Heart right ventricle (tissue), 16 donors: Measurements from ENCODE around the gene LAMA2. TPM values are rescaled to one million over a fixed set of nuclear protein-coding genes. Genes with fewer than 3 reads are reported as not detected.

ENCODE experiments used
- ATAC-seq, 8 donors: fragments of 200-7000 bp; cut with Tn5 transposase; one replicate each; pipeline ENCODE4 v1.9.1; 2020; ENCODE audit warnings: mild to moderate bottlenecking in 8 of 8, moderate library complexity in 8 of 8, moderate number of reproducible peaks in 1 of 8
- DNase-seq, 2 donors: peaks; one replicate each; pipeline ENCODE4 v3.0.0-alpha.2; 2020
- H3K27ac ChIP-seq, 10 donors: fragments of 200-600 bp; sonication (generic) in 2 of 10; one replicate each; pipeline versions ENCODE4 v1.5.0 to v1.8.0; 2020 to 2022; ENCODE audit warnings: mild to moderate bottlenecking in 3 of 10
- H3K27me3 ChIP-seq, 7 donors: fragments of 200-600 bp; one replicate each; pipeline ENCODE4 v1.8.0; 2021 to 2022; ENCODE audit warnings: mild to moderate bottlenecking in 2 of 7
- H3K36me3 ChIP-seq, 9 donors: fragments of 200-600 bp; sonication (generic) in 1 of 9; one replicate each; pipeline versions ENCODE4 v1.5.0 to v1.8.0; 2020 to 2022; ENCODE audit warnings: mild to moderate bottlenecking in 2 of 9
- H3K4me1 ChIP-seq, 9 donors: fragments of 200-600 bp; sonication (generic) in 1 of 9; one replicate each; pipeline versions ENCODE4 v1.5.0 to v1.8.0; 2020 to 2022; ENCODE audit warnings: mild to moderate bottlenecking in 4 of 9
- H3K4me3 ChIP-seq, 10 donors: fragments of 200-600 bp; sonication (generic) in 2 of 10; one replicate each; pipeline versions ENCODE4 v1.5.0 to v1.8.0; 2020 to 2022; ENCODE audit warnings: mild to moderate bottlenecking in 7 of 10, moderate library complexity in 2 of 10
- H3K9me3 ChIP-seq, 11 donors: fragments of 200-600 bp in 10 of 11; sonication (generic) in 2 of 11; one replicate each; pipeline versions ENCODE4 v1.5.0 to v1.8.0; 2013 to 2022; ENCODE audit warnings: mild to moderate bottlenecking in 2 of 11, control low read depth in 1 of 11, moderate library complexity in 1 of 11
- CTCF ChIP-seq, 9 donors: fragments of 200-600 bp; sonication (generic) in 2 of 9; IDR thresholded peaks; one replicate each; pipeline versions ENCODE4 v1.5.0 to v1.8.0; 2021 to 2022; ENCODE audit warnings: antibody characterized with exemption in 9 of 9, mild to moderate bottlenecking in 5 of 9, moderate library complexity in 1 of 9
- WGBS, 2 donors: extraction: QIAGEN DNeasy Blood & Tissue Kit; methylation state at CpG; one replicate each; pipeline ENCODE4 v1.1.7; 2013; ENCODE audit warnings: inconsistent platforms in 1 of 2; 5-methylcytosine and 5-hydroxymethylcytosine counted together
- intact Hi-C, 10 donors: fragments of 100-400 bp; cut with DNase I; formaldehyde crosslinking; loops; one replicate each; pipeline versions ENCODE4 v1.11.1 to v1.14.2; 2022
- polyA plus RNA-seq, 2 donors: library from polyadenylated mRNA; stranded (reverse); fragments of 200-250 nt; gene quantifications; one replicate each; pipeline ENCODE4 v1.2.3, GENCODE V29; 2013
- total RNA-seq, 10 donors: library from RNA; stranded (reverse); fragmentation: NEBNext Ultra II Directional in 3 of 10; extraction: Animal tissue kit (Norgen Biotek cat#: 25700) in 3 of 10; gene quantifications; one replicate each; pipeline versions ENCODE4 v1.2.1 to v1.2.4, GENCODE V29; 2021 to 2023
- donor health status: Arrhythmogenic right ventricular cardiomyopathy.
- donor health status: ischemic (EF 13 %, LVEDD 7.1; RV severe dilation, severe dysfunction).
- donor health status: healthy with polysubstance abuse.
- donor health status: DM: no; HTN: yes; CAD: no.
- donor health status: DM: no; HTN: no; CAD: no.
- donor health status: ischemic (EF 25% LVEDD 6.9; RV normal size, moderate dysfunction).
- donor health status: ischemic (EF 25% LVEDD 5.7; RV mildly dilated, moderate dysfunction).
- donor health status: healthy.
- donor health status: DM: yes; HTN: yes; CAD: no.
- donor health status: Ischemic cardiomyopathy.
- donor health status: ischemic (EF 35%, LVEDD 5.7; RV mildly dilated, moderate dysfunction).
- donor health status: nonischemic (EF 11% LVEDD 7.7; RV severe dilation, severe dysfunction).
- donor health status: DM: yes; HTN: yes; CAD: no.
- donor health status: PGD.
- donor health status: ischemic (EF 29% LVEDD 5.4; RV normal size, mild dysfunction).
- donor health status: nonischemic (EF 23%, LVEDD 6.1; RV moderate dilation, normal function).

The LAMA2 gene
- total and polyA plus RNA-seq, 12 donors: 31.1 to 293 (median 223) TPM

DNA sequence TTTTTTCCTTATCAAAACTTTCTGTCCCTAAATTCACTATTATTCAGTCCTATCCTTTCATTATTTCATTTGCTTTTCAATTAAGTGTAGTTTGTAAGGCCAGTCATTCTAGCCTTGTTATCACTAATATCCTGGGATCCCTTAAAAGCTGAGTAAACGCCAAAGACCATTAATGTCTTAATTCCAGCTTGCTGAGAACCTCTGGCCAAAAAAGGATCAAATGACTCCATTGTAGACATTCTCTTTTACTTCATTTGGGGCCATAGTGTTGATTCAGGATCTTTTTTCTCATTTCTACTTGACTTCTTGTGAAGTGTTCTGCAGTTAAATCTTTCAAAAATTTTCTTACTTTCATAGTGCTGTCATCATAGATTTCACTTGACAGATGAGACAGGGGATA, 379.7 kb downstream of the LAMA2 start:
- intact Hi-C loops: no loop called here
- H3K27ac ChIP-seq: peak overlapping the region in 3 of 10 donors; percentile 3 to 58 (median 41)
- 21 to 23% methylated on average over 1 of the region's 1 CpG for WGBS, 2 donors
- peaks cover 0 to 63% (median 32%) of the 10 kb centered on the region in 9 donors for H3K4me1 ChIP-seq
- H3K27me3 ChIP-seq: no peaks in the 10 kb centered on the region
- H3K9me3 ChIP-seq: no peaks in the 10 kb centered on the region
- peak in 2 of 8 donors; percentile 43 to 46 for ATAC-seq
- no peak overlapping the region for H3K4me3 ChIP-seq
- H3K36me3 ChIP-seq: peaks cover 0 to 43% (median 0%) of the 10 kb centered on the region in 9 donors
- no peak for DNase-seq
- TF ChIP-seq CTCF (IDR thresholded peaks at IDR 0.05): no peak

GRCh38 chr6:129263176-129263575, 380.2 kb downstream of the LAMA2 start:
- WGBS, 2 donors: 29 to 38% methylated on average over 8 of the region's 8 CpGs
- peaks cover 0 to 49% (median 0%) of the 10 kb centered on the region in 9 donors for H3K36me3 ChIP-seq
- H3K27me3 ChIP-seq: no peaks in the 10 kb centered on the region

DNA sequence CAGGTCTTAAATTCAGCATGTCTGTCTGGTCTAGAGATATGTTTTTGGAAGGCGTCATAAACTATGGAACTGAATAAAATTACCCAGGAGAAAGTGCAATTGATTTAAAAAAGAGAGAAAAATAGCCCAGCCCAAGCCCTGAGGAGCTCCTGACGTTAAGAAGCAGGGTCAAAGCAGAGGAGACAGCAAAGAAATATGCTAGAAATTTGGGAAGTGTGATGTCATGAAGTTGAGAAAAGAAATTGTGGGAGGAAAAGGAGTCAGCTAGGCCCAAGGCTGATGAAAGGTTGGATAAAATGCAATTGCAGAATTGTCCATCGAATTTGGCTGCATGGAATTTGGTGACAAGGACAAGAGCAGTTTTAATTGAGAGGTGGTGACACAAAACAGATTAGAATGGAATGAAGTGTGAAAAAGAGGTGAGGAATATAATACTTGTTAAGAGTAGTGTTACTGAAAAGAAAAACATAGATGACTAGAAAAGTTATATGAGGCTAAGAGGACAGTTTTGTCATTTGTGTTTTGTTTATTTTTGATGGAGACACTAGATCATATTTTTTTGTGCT, 381.6 kb downstream of the LAMA2 start:
- peaks cover 0 to 69% (median 32%) of the 10 kb centered on the region in 9 donors for H3K4me1 ChIP-seq

More at GRCh38 chr6:129263176-129263575, 380.2 kb downstream of the LAMA2 start:
- Histone ChIP-seq H3K4me3 (no peak overlapping the region), H3K27ac (peak overlapping the region in 4 of 10 donors; percentile 3 to 58 (median 42)), H3K9me3 (no peaks in the 10 kb centered on the region), H3K4me1 (peaks cover 0 to 63% (median 32%) of the 10 kb centered on the region in 9 donors)
- no peak for TF ChIP-seq CTCF (IDR thresholded peaks at IDR 0.05)
- ATAC-seq: peak in 2 of 8 donors; percentile 17 to 31
- intact Hi-C loops: no loop called here
- DNase-seq: no peak

DNA sequence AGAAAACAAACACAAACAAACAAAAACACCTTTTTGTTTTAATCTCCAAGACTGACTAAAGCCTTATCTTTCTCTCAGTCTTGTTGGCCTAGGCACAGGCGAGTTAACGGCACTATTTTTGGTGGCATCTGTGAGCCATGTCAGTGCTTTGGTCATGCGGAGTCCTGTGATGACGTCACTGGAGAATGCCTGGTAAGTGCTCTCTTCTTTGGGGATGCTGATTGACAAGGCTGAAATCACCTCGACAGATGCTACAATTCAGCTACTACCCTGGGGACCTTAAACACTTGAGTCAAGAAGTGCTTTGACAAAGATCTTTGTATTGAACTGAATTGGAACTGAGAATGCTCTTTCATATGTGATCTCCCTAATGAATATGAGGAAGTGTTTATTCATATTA, 384.1 kb downstream of the LAMA2 start:
- intact Hi-C loops: no loop called here
- Histone ChIP-seq H3K4me3 (no peak overlapping the region), H3K36me3 (peaks cover 0 to 59% (median 0%) of the 10 kb centered on the region in 9 donors), H3K4me1 (peaks cover 0 to 51% (median 29%) of the 10 kb centered on the region in 9 donors), H3K9me3 (no peaks in the 10 kb centered on the region), H3K27ac (peak overlapping the region in 2 of 10 donors; percentile 34 to 41), H3K27me3 (no peaks in the 10 kb centered on the region)
- DNase-seq (no peak), ATAC-seq (peak in 4 of 8 donors; percentile 46 to 71 (median 64))
- 36 to 47% methylated on average over 5 of the region's 5 CpGs for WGBS, 2 donors
- no peak for TF ChIP-seq CTCF (IDR thresholded peaks at IDR 0.05)

More for the DNA sequence above, 381.6 kb downstream of the LAMA2 start:
- peaks cover 0 to 62% (median 0%) of the 10 kb centered on the region in 9 donors for H3K36me3 ChIP-seq
- H3K9me3 ChIP-seq: no peaks in the 10 kb centered on the region
- ATAC-seq (peak in 7 of 8 donors; percentile 21 to 50 (median 46)), DNase-seq (no peak)
- H3K27ac ChIP-seq: peak overlapping the region in 6 of 10 donors; percentile 19 to 58 (median 37)
- no peak for TF ChIP-seq CTCF (IDR thresholded peaks at IDR 0.05)
- 23 to 30% methylated on average over 3 of the region's 3 CpGs for WGBS, 2 donors
- H3K4me3 ChIP-seq: no peak overlapping the region
- no peaks in the 10 kb centered on the region for H3K27me3 ChIP-seq
- intact Hi-C loops: no loop called here
